Body of pancreas (tissue), 4 donors: ENCODE measurements around the gene FAT2. TPM values are rescaled to one million over a fixed set of nuclear protein-coding genes. Genes with fewer than 3 reads are reported as not detected.

ENCODE experiments used
- ATAC-seq: fragments of 150-250 bp; one replicate; pipeline ENCODE4 v1.9.1; 2016
- DNase-seq, 4 donors: peaks; one replicate each; pipeline ENCODE4 v3.0.0-alpha.2; 2019
- H3K27ac ChIP-seq, 4 donors: fragments of 200-600 bp; sonication (generic); 1 replicate in 3 of 4; 2 replicates in 1 of 4; pipeline versions ENCODE4 v1.5.1 to v1.6.1; 2016 to 2019; ENCODE audit warnings: mild to moderate bottlenecking in 1 of 4, mixed read lengths in 1 of 4, moderate library complexity in 1 of 4
- H3K27me3 ChIP-seq, 2 donors: fragments of 200-600 bp; sonication (generic); one replicate each; pipeline ENCODE4 v1.6.0; 2016; ENCODE audit warnings: mild to moderate bottlenecking in 1 of 2
- H3K36me3 ChIP-seq, 2 donors: fragments of 200-600 bp; sonication (generic); replicated peaks in 1 of 2; 2 replicates each; pipeline ENCODE4 v1.5.1; 2016; ENCODE audit warnings: low read depth in 2 of 2; ENCODE audit not compliant: insufficient read depth in 1 of 2
- H3K4me1 ChIP-seq: fragments of 200-600 bp; sonication (generic); one replicate; pipeline ENCODE4 v1.6.0; 2016
- H3K4me3 ChIP-seq, 2 donors: fragments of 200-600 bp; sonication (generic); 1 replicate in 1 of 2; 2 replicates in 1 of 2; pipeline ENCODE4 v1.5.1; 2016 to 2019
- H3K9me3 ChIP-seq, 3 donors: fragments of 200-600 bp; sonication (generic); 1 replicate in 2 of 3; 2 replicates in 1 of 3; pipeline ENCODE4 v1.5.1; 2016
- POLR2A ChIP-seq, 3 donors: fragments of 450-650 bp; IDR thresholded peaks; one replicate each; pipeline ENCODE4 v1.6.1; 2016; ENCODE audit warnings: antibody characterized with exemption in 3 of 3, mild to moderate bottlenecking in 2 of 3
- WGBS, 2 donors: methylation state at CpG; one replicate each; pipeline ENCODE4 v1.1.5; 2017; 5-methylcytosine and 5-hydroxymethylcytosine counted together
- intact Hi-C: fragments of 100-400 bp; cut with DNase I; formaldehyde crosslinking; loops from one replicate; pipeline ENCODE4 v1.15.1; 2023
- total RNA-seq, 2 donors: library from RNA; depleted of rRNA; stranded (reverse); fragments of >200 nt; gene quantifications; one replicate each; pipeline ENCODE4 v1.1.0, GENCODE V29; 2016
- TF ChIP-seq, protein P1 (sequence below), 7 experiments: fragments of 450-650 bp in 4 of 7; fragments of 200-600 bp in 3 of 7; sonication (generic) in 3 of 7; IDR thresholded peaks; one replicate each; pipeline ENCODE4 v1.5.1; 2016 to 2019; ENCODE audit warnings: antibody characterized with exemption in 7 of 7

FAT2 gene
- total RNA-seq, 2 donors from 2014 or later, result not detected

DNA sequence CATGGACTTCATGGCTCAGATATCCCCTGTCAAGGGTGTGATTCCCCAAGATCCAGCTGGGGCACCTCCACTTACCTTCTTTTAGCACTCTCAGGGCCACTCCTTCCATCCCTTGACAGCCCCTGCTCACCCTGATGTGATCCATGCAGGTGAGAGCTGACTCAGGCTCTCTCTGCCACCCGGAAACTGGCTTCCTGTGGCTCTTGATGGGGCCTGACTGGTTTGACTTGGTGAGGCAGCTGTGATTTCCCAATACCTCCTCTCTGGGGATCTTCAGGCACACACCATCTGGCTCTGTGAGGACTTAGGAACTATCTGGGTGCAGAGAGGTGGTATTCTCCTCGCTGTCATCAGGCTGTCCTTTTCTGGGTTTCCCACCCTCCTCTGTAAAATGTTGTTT is 7.9 kb upstream of the FAT2 start:
- 44 to 90% methylated on average over 2 of the region's 2 CpGs for WGBS, 2 donors
- no peak overlapping the region for H3K27ac ChIP-seq
- no peaks in the 10 kb centered on the region for H3K27me3 ChIP-seq
- no peaks in the 10 kb centered on the region for H3K9me3 ChIP-seq
- intact Hi-C loops, result no loop called here
- no peak for DNase-seq
- TF ChIP-seq POLR2A (IDR thresholded peaks at IDR 0.05), result no peak
- TF ChIP-seq, protein P1, sequence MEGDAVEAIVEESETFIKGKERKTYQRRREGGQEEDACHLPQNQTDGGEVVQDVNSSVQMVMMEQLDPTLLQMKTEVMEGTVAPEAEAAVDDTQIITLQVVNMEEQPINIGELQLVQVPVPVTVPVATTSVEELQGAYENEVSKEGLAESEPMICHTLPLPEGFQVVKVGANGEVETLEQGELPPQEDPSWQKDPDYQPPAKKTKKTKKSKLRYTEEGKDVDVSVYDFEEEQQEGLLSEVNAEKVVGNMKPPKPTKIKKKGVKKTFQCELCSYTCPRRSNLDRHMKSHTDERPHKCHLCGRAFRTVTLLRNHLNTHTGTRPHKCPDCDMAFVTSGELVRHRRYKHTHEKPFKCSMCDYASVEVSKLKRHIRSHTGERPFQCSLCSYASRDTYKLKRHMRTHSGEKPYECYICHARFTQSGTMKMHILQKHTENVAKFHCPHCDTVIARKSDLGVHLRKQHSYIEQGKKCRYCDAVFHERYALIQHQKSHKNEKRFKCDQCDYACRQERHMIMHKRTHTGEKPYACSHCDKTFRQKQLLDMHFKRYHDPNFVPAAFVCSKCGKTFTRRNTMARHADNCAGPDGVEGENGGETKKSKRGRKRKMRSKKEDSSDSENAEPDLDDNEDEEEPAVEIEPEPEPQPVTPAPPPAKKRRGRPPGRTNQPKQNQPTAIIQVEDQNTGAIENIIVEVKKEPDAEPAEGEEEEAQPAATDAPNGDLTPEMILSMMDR (IDR thresholded peaks at IDR 0.05), result no peak
- no peak overlapping the region for H3K4me3 ChIP-seq
- H3K4me1 ChIP-seq, result no peaks in the 10 kb centered on the region
- no peak for ATAC-seq
- no peaks in the 10 kb centered on the region for H3K36me3 ChIP-seq

DNA sequence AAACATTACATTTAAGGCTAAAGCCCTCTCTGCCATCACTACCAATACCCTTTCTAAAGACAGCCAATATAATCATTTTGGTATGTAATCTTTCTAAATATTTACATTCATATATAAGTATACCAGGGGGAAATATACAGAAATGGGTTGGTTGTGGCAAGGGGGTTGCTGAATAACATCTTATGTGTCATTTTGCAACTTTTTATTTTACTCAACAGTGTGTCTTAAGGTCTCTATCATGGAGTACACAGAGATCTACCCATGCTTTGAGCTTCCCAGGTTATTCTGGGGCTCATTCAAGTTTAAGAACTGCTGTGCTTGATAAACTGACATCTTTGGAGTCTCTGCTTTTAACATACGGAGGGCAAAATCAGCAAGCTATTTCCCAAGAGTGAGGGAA is 7.4 kb upstream of the FAT2 start:
- Histone ChIP-seq H3K27me3 (no peaks in the 10 kb centered on the region), H3K4me3 (no peak overlapping the region), H3K27ac (no peak overlapping the region), H3K4me1 (no peaks in the 10 kb centered on the region), H3K36me3 (no peaks in the 10 kb centered on the region), H3K9me3 (no peaks in the 10 kb centered on the region)
- WGBS, 2 donors, result 33 to 67% methylated on average over 1 of the region's 1 CpG
- ATAC-seq (no peak), DNase-seq (no peak)
- no peak for TF ChIP-seq POLR2A (IDR thresholded peaks at IDR 0.05)
- TF ChIP-seq, protein P1 (IDR thresholded peaks at IDR 0.05), result no peak
- intact Hi-C loops, result no loop called here

DNA sequence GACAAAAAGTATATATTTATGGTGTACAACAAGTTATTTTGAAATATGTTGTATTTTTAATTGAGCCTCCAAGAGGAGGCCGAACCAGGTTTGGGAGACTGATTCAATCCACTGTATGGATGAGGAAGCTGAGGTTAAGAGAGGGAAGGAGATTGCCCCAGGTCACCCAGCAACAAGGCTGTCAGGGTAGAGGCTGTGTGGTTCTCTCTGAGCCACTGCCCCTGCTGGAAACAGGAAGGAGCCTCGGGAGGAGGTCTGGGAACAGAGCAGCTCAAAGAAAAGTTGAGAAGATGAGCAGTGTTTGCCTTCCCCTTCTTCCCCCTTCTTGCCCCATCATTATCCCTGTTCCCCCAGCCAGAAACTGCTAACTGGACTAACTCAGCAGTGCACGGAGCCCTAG is 6.6 kb upstream of the FAT2 start:
- ATAC-seq, result no peak

DNA sequence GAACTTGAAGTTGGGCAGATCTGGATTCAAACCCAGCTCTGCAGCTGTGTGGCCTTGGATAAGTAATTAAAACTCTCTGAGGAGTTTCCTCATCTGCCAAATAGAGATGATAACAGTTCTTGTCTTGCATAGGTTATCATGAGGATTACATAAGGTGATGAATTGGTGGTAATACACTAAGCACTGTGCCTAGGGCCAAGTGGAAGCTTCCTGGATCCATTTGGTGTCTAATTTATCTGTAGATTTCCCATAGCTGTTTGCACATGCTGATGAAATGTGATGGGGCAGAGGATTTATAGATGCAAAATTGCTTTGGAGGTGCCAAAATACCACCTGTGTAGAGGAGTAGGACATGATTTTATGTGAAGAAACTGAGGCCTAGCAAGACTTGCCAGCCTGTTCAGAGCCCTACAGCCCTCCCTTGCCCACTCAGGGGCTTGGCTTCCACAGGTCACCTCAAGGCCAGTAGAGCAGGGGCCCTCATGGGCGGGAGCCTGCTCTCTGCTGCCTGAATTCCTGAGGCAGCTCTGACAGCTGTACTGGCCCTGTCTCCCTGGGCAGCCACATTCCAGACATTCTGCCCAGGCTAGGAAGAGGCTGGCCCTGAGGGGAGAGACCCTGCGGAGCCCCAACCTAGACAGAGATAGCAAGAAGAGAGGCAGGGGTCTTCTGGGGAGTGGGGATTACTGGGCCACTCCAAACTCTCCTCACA is 5.9 kb upstream of the FAT2 start:
- no peak for DNase-seq

More for the DNA sequence above, 6.6 kb upstream of the FAT2 start:
- TF ChIP-seq POLR2A (IDR thresholded peaks at IDR 0.05), result no peak
- TF ChIP-seq, protein P1 (IDR thresholded peaks at IDR 0.05), result no peak
- intact Hi-C loops, result no loop called here
- no peaks in the 10 kb centered on the region for H3K27me3 ChIP-seq
- no peak for DNase-seq
- H3K4me1 ChIP-seq, result peaks cover 6% of the 10 kb centered on the region
- H3K36me3 ChIP-seq, result no peaks in the 10 kb centered on the region
- no peaks in the 10 kb centered on the region for H3K9me3 ChIP-seq
- no peak overlapping the region for H3K27ac ChIP-seq
- no peak overlapping the region for H3K4me3 ChIP-seq
- WGBS, 2 donors, result 64 to 68% methylated on average over 3 of the region's 3 CpGs

More for the DNA sequence above, 5.9 kb upstream of the FAT2 start:
- 35 to 88% methylated on average over 1 to 2 of the region's 2 CpGs for WGBS, 2 donors
- TF ChIP-seq POLR2A (IDR thresholded peaks at IDR 0.05), result no peak
- TF ChIP-seq, protein P1 (IDR thresholded peaks at IDR 0.05), result no peak
- no peak overlapping the region for H3K4me3 ChIP-seq
- intact Hi-C loops, result no loop called here
- H3K27ac ChIP-seq, result no peak overlapping the region
- ATAC-seq, result peak; percentile 42
- peaks cover 8% of the 10 kb centered on the region for H3K4me1 ChIP-seq
- H3K27me3 ChIP-seq, result no peaks in the 10 kb centered on the region
- no peaks in the 10 kb centered on the region for H3K36me3 ChIP-seq
- no peaks in the 10 kb centered on the region for H3K9me3 ChIP-seq
